A673 (cell line): ENCODE data around the gene UBR4. TPM values are rescaled to one million over a fixed set of nuclear protein-coding genes. Genes with fewer than 3 reads are reported as not detected.

Experiments
- BruUV-seq: library from RNA; stranded (reverse); fragments of 400-500 nt; replicated peaks from 2 replicates; lab custom pipeline; 2021; lab: Mats Ljungman, UMichigan
- CTCF ChIA-PET: fragments of 300-600 bp; sonication (Branson Sonifier 250); formaldehyde crosslinking; loops from one replicate; lab custom pipeline; 2022; ENCODE audit warnings: antibody characterized with exemption; lab: Charles Lee
- POLR2A ChIA-PET: fragments of 300-600 bp; sonication (Branson Sonifier 250); formaldehyde crosslinking; loops from one replicate; lab custom pipeline; 2022; ENCODE audit warnings: antibody characterized with exemption; ENCODE audit not compliant: low non-redundant PET; lab: Charles Lee
- DNase-seq: peaks from one replicate; pipeline ENCODE4 v3.0.0-alpha.2; 2015; ENCODE audit warnings: low spot score
- H3K27ac ChIP-seq: fragments of 200-600 bp; sonication (generic); 2 replicates; pipeline ENCODE4 v1.5.1; 2016; ENCODE audit warnings: mixed run types, low read depth, mild to moderate bottlenecking, mixed read lengths, antibody characterized with exemption, low read length; ENCODE audit not compliant: poor library complexity, severe bottlenecking
- H3K27me3 ChIP-seq: fragments of 200-600 bp; sonication (generic); replicated peaks from 2 replicates; pipeline ENCODE4 v1.6.1; 2017; ENCODE audit warnings: mixed run types, low read depth, mild to moderate bottlenecking, mixed read lengths, antibody characterized with exemption, low read length; ENCODE audit not compliant: insufficient read depth, poor library complexity
- H3K36me3 ChIP-seq: fragments of 200-600 bp; sonication (generic); 2 replicates; pipeline ENCODE4 v1.6.1; 2016; ENCODE audit warnings: mixed run types, mild to moderate bottlenecking, mixed read lengths, antibody characterized with exemption, low read length; ENCODE audit not compliant: insufficient read depth, poor library complexity, severe bottlenecking
- H3K4me1 ChIP-seq: fragments of 200-600 bp; sonication (generic); 2 replicates; pipeline ENCODE4 v1.6.1; 2017; ENCODE audit warnings: mixed run types, mild to moderate bottlenecking, mixed read lengths, antibody characterized with exemption, low read length; ENCODE audit not compliant: insufficient read depth, poor library complexity, severe bottlenecking
- H3K4me3 ChIP-seq: fragments of 200-600 bp; sonication (generic); 2 replicates; pipeline ENCODE4 v1.5.1; 2016; ENCODE audit warnings: low read depth, mixed run types, mild to moderate bottlenecking, mixed read lengths, low read length; ENCODE audit not compliant: poor library complexity, severe bottlenecking
- H3K9me3 ChIP-seq: fragments of 200-600 bp; sonication (generic); 2 replicates; pipeline ENCODE4 v1.6.1; 2016; ENCODE audit warnings: mixed run types, low read depth, mild to moderate bottlenecking, mixed read lengths, antibody characterized with exemption, low read length; ENCODE audit not compliant: poor library complexity, severe bottlenecking
- EZH2 ChIP-seq: fragments of 200-600 bp; sonication (generic); IDR thresholded peaks from 2 replicates; pipeline ENCODE4 v1.6.1; 2017; ENCODE audit warnings: borderline replicate concordance, low read depth, mild to moderate bottlenecking, mixed read lengths, antibody characterized with exemption, low read length; ENCODE audit not compliant: poor library complexity, severe bottlenecking
- intact Hi-C: fragments of 100-400 bp; cut with micrococcal nuclease; formaldehyde crosslinking; loops from one replicate; pipeline ENCODE4 v1.10.0; 2022; ENCODE audit not compliant: unreplicated experiment
- total RNA-seq: library from RNA; stranded (reverse); gene quantifications from 2 replicates; pipeline ENCODE4 v1.2.3, GENCODE V29; 2021
- TF ChIP-seq, protein P1 (sequence below): fragments of 300-800, 200-600 bp; sonication (generic); conservative IDR thresholded peaks from 2 replicates; pipeline ENCODE4 v1.5.1; 2017; ENCODE audit warnings: low read depth, mild to moderate bottlenecking, antibody characterized with exemption, low read length, moderate library complexity, mixed read lengths

Gene UBR4
- total RNA-seq, 1 experiment from 2014 or later = 214 TPM

DNA sequence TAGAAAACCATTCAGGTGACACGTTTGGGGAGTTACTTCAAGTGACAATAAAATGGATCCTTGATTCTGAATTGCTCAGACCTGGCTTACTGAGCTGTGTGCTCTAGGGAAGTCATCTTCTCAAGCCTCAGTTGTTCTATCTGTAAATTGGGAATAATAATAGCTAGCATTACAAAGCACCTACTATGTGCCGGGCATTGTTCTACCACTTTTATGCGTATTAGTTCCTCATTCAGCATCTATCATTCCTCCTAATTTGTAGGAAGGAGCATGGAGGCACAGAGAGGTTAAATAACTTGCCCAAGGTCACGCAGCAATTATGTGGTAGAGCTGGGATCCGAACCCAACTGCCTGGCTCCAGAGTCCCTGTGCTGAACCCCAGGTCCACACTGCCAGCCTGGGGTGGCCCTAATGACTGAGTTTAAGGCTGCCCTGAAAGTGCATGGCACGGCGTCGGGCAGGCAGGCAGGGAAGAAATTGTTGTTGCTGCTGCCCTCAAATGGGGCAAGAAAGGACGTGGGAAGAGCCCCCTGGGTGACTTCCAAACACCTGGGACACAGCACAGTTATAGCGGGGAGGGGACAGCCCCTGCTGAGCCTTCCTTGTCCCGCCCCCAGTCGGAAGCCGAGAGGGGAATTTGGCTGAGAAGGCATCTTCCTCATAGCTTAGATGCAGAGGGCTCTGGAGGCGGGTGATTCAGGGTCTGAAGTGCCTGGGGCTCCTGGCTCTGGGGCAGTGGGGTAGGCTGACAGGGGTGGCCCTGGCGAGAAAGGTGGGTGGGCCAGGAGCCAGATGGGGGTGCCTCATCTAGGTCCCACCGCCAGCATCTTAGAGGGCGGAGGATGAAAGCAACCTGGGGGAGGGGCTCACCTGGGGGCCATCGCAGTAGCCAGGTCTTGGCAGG, 167.1 kb downstream of the UBR4 start:
- Histone ChIP-seq H3K27me3 (no peaks in the 10 kb centered on the region), H3K4me3 (no peak overlapping the region), H3K27ac (no peak overlapping the region), H3K4me1 (peaks cover 22% of the 10 kb centered on the region), H3K9me3 (no peaks in the 10 kb centered on the region), H3K36me3 (no peaks in the 10 kb centered on the region)
- CTCF ChIA-PET = interaction anchor here (0.6 kb wide), 1 partner anchor 13 kb away, joined by 4 read pairs; no protein-coding TSS in a partner anchor
- intact Hi-C loops = no loop called here
- no peak for TF ChIP-seq EZH2
- TF ChIP-seq, protein P1, sequence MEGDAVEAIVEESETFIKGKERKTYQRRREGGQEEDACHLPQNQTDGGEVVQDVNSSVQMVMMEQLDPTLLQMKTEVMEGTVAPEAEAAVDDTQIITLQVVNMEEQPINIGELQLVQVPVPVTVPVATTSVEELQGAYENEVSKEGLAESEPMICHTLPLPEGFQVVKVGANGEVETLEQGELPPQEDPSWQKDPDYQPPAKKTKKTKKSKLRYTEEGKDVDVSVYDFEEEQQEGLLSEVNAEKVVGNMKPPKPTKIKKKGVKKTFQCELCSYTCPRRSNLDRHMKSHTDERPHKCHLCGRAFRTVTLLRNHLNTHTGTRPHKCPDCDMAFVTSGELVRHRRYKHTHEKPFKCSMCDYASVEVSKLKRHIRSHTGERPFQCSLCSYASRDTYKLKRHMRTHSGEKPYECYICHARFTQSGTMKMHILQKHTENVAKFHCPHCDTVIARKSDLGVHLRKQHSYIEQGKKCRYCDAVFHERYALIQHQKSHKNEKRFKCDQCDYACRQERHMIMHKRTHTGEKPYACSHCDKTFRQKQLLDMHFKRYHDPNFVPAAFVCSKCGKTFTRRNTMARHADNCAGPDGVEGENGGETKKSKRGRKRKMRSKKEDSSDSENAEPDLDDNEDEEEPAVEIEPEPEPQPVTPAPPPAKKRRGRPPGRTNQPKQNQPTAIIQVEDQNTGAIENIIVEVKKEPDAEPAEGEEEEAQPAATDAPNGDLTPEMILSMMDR = no peak
- POLR2A ChIA-PET = no interaction called here
- DNase-seq = no peak
- no TSS peak for BruUV-seq

DNA sequence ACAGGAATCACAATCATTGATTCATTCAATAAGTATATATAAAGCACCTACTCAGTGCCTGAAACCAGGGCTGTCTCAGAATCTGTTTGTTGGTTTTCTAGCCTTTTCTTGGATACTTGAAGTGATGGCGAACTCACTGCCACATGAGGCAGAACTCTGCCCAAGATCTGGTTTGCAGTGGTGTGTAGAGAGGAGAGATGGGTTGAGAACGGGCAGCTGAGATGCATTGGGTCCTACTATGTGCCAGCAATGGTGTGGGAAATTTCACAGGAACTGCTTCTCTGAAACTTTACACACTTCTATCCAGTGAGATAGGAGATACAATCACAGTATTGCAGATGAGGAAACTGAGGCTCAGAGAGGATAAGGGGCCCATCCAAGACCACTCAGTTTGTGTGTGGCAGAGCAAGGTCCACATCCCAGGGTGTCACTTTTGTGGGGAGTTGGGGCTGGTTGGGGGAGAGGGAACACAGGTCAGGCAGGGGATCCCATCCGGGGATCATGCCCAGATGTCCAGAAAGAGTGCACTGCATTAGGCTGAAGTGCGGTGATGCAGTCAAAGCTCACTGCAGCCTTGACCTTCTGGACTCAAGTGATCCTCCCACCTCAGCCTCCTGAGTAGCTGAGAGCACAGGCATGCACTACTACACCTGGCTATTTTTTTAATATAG, 169.9 kb downstream of the UBR4 start:
- Histone ChIP-seq H3K4me3 (no peak overlapping the region), H3K27me3 (no peaks in the 10 kb centered on the region), H3K27ac (no peak overlapping the region), H3K36me3 (no peaks in the 10 kb centered on the region), H3K9me3 (no peaks in the 10 kb centered on the region), H3K4me1 (no peaks in the 10 kb centered on the region)
- BruUV-seq = no TSS peak
- DNase-seq = no peak
- TF ChIP-seq, protein P1 = no peak
- no peak for TF ChIP-seq EZH2
- CTCF ChIA-PET = no interaction called here
- POLR2A ChIA-PET = no interaction called here
- intact Hi-C loops = no loop called here

DNA sequence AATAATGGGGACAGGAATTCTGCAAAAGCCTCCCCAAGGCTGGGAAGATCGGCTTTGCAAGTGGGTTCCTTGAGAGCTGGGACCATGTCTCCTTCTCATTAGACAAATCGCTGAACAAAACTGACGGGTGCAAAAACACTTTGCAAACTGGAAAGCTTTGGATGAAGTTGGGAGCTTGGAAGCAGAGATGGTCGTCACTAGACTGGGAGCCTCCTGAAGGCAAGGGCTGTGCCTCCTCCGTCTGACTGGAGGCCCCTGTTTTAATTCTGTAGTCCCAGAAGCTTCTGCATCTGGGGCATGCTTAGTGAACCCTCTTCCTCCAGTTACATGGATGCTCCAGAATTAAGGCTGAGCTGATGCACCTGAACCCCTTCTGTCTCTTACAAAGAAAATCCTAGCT, 171.3 kb downstream of the UBR4 start:
- no TSS peak for BruUV-seq
- no peak for TF ChIP-seq EZH2
- TF ChIP-seq, protein P1 = no peak
- Histone ChIP-seq H3K9me3 (no peaks in the 10 kb centered on the region), H3K27ac (no peak overlapping the region), H3K4me3 (no peak overlapping the region), H3K36me3 (no peaks in the 10 kb centered on the region), H3K27me3 (no peaks in the 10 kb centered on the region), H3K4me1 (no peaks in the 10 kb centered on the region)
- no peak for DNase-seq
- intact Hi-C loops = no loop called here
- CTCF ChIA-PET = no interaction called here
- POLR2A ChIA-PET = no interaction called here
